T-helper 22 cell (primary cell): ENCODE results near the gene CLDN15.
"Not testable (repeated sequence)": the region's sequence is repeated elsewhere in the genome, so short reads cannot be mapped to it uniquely, and the experiment has no call there.

Source experiments
- DNase-seq: peaks from one replicate; pipeline ENCODE4 v3.0.0-alpha.2; 2020; ENCODE audit warnings: low read depth

CLDN15 gene

GRCh38 chr7:101237206-101238067, at the start of gene CLDN15:
CLDN15 (minus strand) TSS chr7:101237802; CDS start chr7:101237581, 221 bp downstream.
- DNase-seq: no peak

GRCh38 chr7:101287032-101287431, 49.4 kb upstream of the CLDN15 start:
- no peak for DNase-seq

GRCh38 chr7:101285880-101286279, 48.3 kb upstream of the CLDN15 start:
- not testable (repeated sequence) for DNase-seq

GRCh38 chr7:101285171-101285570, 47.6 kb upstream of the CLDN15 start:
- DNase-seq: no peak

GRCh38 chr7:101280912-101281311, 43.3 kb upstream of the CLDN15 start:
- DNase-seq: not testable (repeated sequence)

- DNase-seq: no peak
Observed at GRCh38 chr7:101278461-101279292, 41.1 kb upstream of the CLDN15 start.

- DNase-seq: no peak
Observed at GRCh38 chr7:101277155-101277554, 39.6 kb upstream of the CLDN15 start.

GRCh38 chr7:101273206-101273605, 35.6 kb upstream of the CLDN15 start:
- no peak for DNase-seq

GRCh38 chr7:101271021-101271420, 33.4 kb upstream of the CLDN15 start:
- DNase-seq: no peak

- DNase-seq: no peak
Observed at GRCh38 chr7:101269664-101270063, 32.1 kb upstream of the CLDN15 start.

GRCh38 chr7:101265622-101266516, 28.3 kb upstream of the CLDN15 start:
- no peak for DNase-seq

- not testable (repeated sequence) for DNase-seq
Observed at GRCh38 chr7:101264102-101264706, 26.6 kb upstream of the CLDN15 start.

GRCh38 chr7:101258243-101258731, 20.7 kb upstream of the CLDN15 start:
- DNase-seq: no peak

GRCh38 chr7:101255796-101256195, 18.2 kb upstream of the CLDN15 start:
- no peak for DNase-seq

GRCh38 chr7:101253199-101253598, 15.6 kb upstream of the CLDN15 start:
- DNase-seq: not testable (repeated sequence)

GRCh38 chr7:101251871-101252659, 14.5 kb upstream of the CLDN15 start:
- DNase-seq: peak; percentile 98

- DNase-seq: no peak
Observed at GRCh38 chr7:101250324-101250723, 12.7 kb upstream of the CLDN15 start.

- DNase-seq: no peak
Observed at GRCh38 chr7:101248276-101248675, 10.7 kb upstream of the CLDN15 start.

- DNase-seq: no peak
Observed at GRCh38 chr7:101245147-101245668, 7.6 kb upstream of the CLDN15 start.
